MM.1S (cell line): ENCODE measurements around the gene UROS.
A peak's percentile ranks its signal among the peaks of the same experiment; 100 is the strongest.

Experiments used
- DNase-seq: peaks from one replicate; pipeline ENCODE4 v3.0.0-alpha.2; 2015
- H2AFZ ChIP-seq: fragments of 300-600 bp; sonication (generic); 2 replicates; pipeline ENCODE4 v1.6.0; 2016; ENCODE audit warnings: antibody characterized with exemption, low read length
- H3F3A ChIP-seq: fragments of 300-600 bp; sonication (generic); 2 replicates; pipeline ENCODE4 v1.6.1; 2016; ENCODE audit warnings: mild to moderate bottlenecking, antibody characterized with exemption, low read length, moderate library complexity, mixed read lengths; ENCODE audit not compliant: insufficient read depth
- H3K27ac ChIP-seq: fragments of 300-600 bp; sonication (generic); 2 replicates; pipeline ENCODE4 v1.5.1; 2016; ENCODE audit warnings: mild to moderate bottlenecking, low read length
- H3K27me3 ChIP-seq: fragments of 300-600 bp; sonication (generic); replicated peaks from 2 replicates; pipeline ENCODE4 v1.6.0; 2016; ENCODE audit warnings: low read length; ENCODE audit not compliant: insufficient read depth
- H3K36me3 ChIP-seq: fragments of 300-600 bp; sonication (generic); replicated peaks from 2 replicates; pipeline ENCODE4 v1.6.1; 2016; ENCODE audit warnings: mild to moderate bottlenecking, low read length, mixed read lengths; ENCODE audit not compliant: insufficient read depth
- H3K4me1 ChIP-seq: fragments of 300-600 bp; sonication (generic); 2 replicates; pipeline ENCODE4 v1.6.1; 2016; ENCODE audit warnings: low read length, mixed read lengths
- H3K4me2 ChIP-seq: fragments of 300-600 bp; sonication (generic); 2 replicates; pipeline ENCODE4 v1.6.0; 2016; ENCODE audit warnings: low read depth, low read length
- H3K4me3 ChIP-seq: fragments of 300-600 bp; sonication (generic); 2 replicates; pipeline ENCODE4 v1.5.1; 2016; ENCODE audit warnings: low read length, mixed read lengths
- H3K79me2 ChIP-seq: fragments of 300-600 bp; sonication (generic); 2 replicates; pipeline ENCODE4 v1.6.1; 2016; ENCODE audit warnings: mixed run types, low read length, mixed read lengths
- H3K9ac ChIP-seq: fragments of 300-600 bp; sonication (generic); 2 replicates; pipeline ENCODE4 v1.6.1; 2016; ENCODE audit warnings: low read length, mixed read lengths
- H3K9me2 ChIP-seq: fragments of 300-600 bp; sonication (generic); replicated peaks from 2 replicates; pipeline ENCODE4 v1.6.1; 2016; ENCODE audit warnings: mild to moderate bottlenecking, low read length, mixed read lengths; ENCODE audit not compliant: insufficient read depth
- H3K9me3 ChIP-seq: fragments of 300-600 bp; sonication (generic); replicated peaks from 2 replicates; pipeline ENCODE4 v1.6.1; 2016; ENCODE audit warnings: mild to moderate bottlenecking, low read length, mixed read lengths; ENCODE audit not compliant: insufficient read depth
- H4K20me1 ChIP-seq: fragments of 300-600 bp; sonication (generic); 2 replicates; pipeline ENCODE4 v1.6.1; 2016; ENCODE audit warnings: mild to moderate bottlenecking, low read length, moderate library complexity, mixed read lengths; ENCODE audit not compliant: insufficient read depth
- EZH2 ChIP-seq: fragments of 300-600 bp; sonication (generic); optimal IDR thresholded peaks from 2 replicates; pipeline ENCODE3; 2017; ENCODE audit warnings: low read depth, mild to moderate bottlenecking, antibody characterized with exemption, low read length, mixed read lengths
- EZH2phosphoT487 ChIP-seq: fragments of 300-600 bp; sonication (generic); IDR thresholded peaks from 2 replicates; pipeline ENCODE4 v1.6.1; 2018; ENCODE audit warnings: antibody characterized with exemption, low read length
- TF ChIP-seq, protein P1 (sequence below): fragments of 300-600 bp; sonication (generic); IDR thresholded peaks from 2 replicates; pipeline ENCODE4 v1.5.1; 2016; ENCODE audit warnings: antibody characterized with exemption, low read length, mixed read lengths

The UROS gene

DNA sequence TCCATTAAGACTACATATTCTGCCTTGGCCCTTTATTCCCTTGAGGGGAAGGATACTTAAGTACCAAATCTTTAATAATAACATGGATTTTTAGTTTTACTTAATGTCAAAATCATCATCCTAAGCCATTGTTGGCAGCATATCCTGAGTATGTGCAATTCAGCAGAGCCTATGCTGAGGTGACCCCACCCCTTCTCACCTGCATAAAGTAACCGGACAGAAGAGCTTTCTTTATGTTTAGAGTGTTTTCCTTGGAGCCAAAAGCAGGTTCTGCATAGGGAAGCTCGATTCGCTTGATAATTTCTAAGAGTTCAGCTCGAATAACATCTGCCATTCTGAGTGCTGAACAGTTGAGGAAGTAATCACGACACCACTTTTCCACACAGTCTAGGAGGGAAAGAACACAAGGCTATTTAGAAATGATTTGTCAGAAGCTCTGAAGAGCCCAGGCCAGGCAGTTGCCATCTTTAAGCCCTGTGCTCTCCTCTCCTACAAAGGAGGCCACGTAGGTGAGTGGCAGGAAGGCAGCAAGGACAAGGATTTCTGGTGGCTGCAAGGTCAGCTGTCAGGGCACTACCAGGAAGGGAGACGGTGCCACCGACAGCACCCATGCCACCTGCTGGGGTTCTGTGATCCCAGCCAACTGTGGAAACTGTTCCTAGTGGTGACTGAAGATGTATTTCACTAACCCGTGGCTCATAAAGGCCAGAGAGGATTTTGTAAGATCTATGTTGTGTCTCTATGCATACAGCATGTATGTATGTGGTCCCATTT lies 15.9 kb upstream of the UROS start:
- Histone ChIP-seq H3K4me3 (no peak overlapping the region), H3K9ac (no peak overlapping the region), H4K20me1 (no peaks in the 10 kb centered on the region), H3K4me2 (no peak overlapping the region), H3K27ac (no peak overlapping the region), H2AFZ (no peak overlapping the region), H3K36me3 (0 out of 2 replicates have a peak, but pooled peaks cover 3% of the 10 kb centered on the region), H3K4me1 (no peaks in the 10 kb centered on the region), H3F3A (no peaks in the 10 kb centered on the region), H3K27me3 (no peaks in the 10 kb centered on the region), H3K9me2 (no peaks in the 10 kb centered on the region), H3K79me2 (no peaks in the 10 kb centered on the region), H3K9me3 (no peaks in the 10 kb centered on the region)
- TF ChIP-seq, protein P1, sequence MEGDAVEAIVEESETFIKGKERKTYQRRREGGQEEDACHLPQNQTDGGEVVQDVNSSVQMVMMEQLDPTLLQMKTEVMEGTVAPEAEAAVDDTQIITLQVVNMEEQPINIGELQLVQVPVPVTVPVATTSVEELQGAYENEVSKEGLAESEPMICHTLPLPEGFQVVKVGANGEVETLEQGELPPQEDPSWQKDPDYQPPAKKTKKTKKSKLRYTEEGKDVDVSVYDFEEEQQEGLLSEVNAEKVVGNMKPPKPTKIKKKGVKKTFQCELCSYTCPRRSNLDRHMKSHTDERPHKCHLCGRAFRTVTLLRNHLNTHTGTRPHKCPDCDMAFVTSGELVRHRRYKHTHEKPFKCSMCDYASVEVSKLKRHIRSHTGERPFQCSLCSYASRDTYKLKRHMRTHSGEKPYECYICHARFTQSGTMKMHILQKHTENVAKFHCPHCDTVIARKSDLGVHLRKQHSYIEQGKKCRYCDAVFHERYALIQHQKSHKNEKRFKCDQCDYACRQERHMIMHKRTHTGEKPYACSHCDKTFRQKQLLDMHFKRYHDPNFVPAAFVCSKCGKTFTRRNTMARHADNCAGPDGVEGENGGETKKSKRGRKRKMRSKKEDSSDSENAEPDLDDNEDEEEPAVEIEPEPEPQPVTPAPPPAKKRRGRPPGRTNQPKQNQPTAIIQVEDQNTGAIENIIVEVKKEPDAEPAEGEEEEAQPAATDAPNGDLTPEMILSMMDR, result no peak
- TF ChIP-seq EZH2 (no peak), EZH2phosphoT487 (no peak)
- DNase-seq, result no peak

DNA sequence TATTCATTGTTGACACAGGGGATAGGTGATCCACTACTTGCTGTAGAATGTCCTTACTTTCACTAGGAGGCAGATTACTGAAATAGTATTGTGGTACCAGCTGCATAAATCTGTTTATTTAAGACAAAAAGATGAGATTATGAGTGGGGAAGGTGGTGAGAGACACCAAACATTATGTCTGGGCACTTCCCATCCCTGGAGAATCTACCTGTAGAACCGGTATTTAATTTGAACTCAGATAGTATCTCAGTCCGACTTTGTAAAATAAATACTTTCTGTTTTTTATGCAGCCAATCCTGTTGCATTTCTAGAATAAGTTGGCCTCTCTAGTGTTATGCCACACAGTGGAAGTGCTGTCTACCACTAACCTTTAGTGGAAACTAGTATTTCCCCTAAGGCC lies 13.7 kb upstream of the UROS start:
- Histone ChIP-seq H3K36me3 (peaks cover 7% of the 10 kb centered on the region; the same call in 1 of the 2 replicates), H3K4me1 (no peaks in the 10 kb centered on the region), H3F3A (no peaks in the 10 kb centered on the region), H3K9me2 (no peaks in the 10 kb centered on the region), H3K9me3 (no peaks in the 10 kb centered on the region), H3K4me2 (no peak overlapping the region), H3K9ac (no peak overlapping the region), H2AFZ (no peak overlapping the region), H3K4me3 (no peak overlapping the region), H3K79me2 (no peaks in the 10 kb centered on the region), H3K27me3 (no peaks in the 10 kb centered on the region), H3K27ac (no peak overlapping the region), H4K20me1 (no peaks in the 10 kb centered on the region)
- DNase-seq, result no peak
- TF ChIP-seq EZH2phosphoT487 (no peak), EZH2 (no peak)
- TF ChIP-seq, protein P1, result no peak

DNA sequence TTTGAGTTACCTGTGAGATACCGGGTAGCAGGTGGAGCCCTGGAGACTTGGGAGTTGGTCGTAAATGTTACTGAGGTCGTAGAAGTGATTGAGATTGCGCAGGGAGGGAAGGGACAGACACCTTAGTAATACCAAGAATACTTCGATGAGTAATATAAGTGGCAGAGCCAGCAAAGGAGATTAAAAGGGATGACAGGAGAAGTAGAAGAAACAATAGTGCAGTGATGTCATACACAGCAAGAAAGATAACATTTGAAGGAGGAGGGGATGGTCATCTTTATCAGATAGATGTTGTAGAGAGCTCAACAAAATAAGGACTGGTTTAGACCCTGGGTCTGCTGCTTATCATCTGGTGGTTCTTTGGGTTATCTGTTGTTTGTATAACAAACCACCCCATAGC lies 5.3 kb upstream of the UROS start:
- Histone ChIP-seq H2AFZ (no peak overlapping the region), H3K27me3 (no peaks in the 10 kb centered on the region), H3K4me2 (no peak overlapping the region), H3K9ac (no peak overlapping the region), H3K4me1 (peaks cover 37% of the 10 kb centered on the region), H3K27ac (peak overlapping the region; percentile 38; the same call in 1 of the 2 replicates), H3K4me3 (no peak overlapping the region), H3K79me2 (peaks cover 64% of the 10 kb centered on the region), H3F3A (no peaks in the 10 kb centered on the region), H3K9me3 (no peaks in the 10 kb centered on the region), H4K20me1 (no peaks in the 10 kb centered on the region; the same call in 1 of the 2 replicates), H3K9me2 (no peaks in the 10 kb centered on the region), H3K36me3 (peaks cover 18% of the 10 kb centered on the region)
- no peak for DNase-seq
- TF ChIP-seq, protein P1, result no peak
- TF ChIP-seq EZH2 (no peak), EZH2phosphoT487 (no peak)
